ENCODE results near the gene CALN1.

- TF ChIP-seq CTCF (IDR thresholded peaks at IDR 0.05) (peak; percentile 55), SIN3A (IDR thresholded peaks at IDR 0.05; ENCODE audit: borderline replicate concordance, insufficient read depth, low read depth, low read length) (no peak), REST (IDR thresholded peaks at IDR 0.05; ENCODE audit: insufficient read depth in 1 of 2, low read depth in 2 of 2, low read length in 1 of 2) (no peak), POLR2AphosphoS5 (IDR thresholded peaks at IDR 0.05; ENCODE audit: low read depth, low read length) (no peak), TCF7L2 (IDR thresholded peaks at IDR 0.05; ENCODE audit: low read depth, low read length) (no peak)
These were observed 78.1 kb downstream of the CALN1 start for GRCh38 chr7:72334066-72334465.

Data from Panc1 (cell line).